ENCODE measurements around the gene UBQLN1.

DNA sequence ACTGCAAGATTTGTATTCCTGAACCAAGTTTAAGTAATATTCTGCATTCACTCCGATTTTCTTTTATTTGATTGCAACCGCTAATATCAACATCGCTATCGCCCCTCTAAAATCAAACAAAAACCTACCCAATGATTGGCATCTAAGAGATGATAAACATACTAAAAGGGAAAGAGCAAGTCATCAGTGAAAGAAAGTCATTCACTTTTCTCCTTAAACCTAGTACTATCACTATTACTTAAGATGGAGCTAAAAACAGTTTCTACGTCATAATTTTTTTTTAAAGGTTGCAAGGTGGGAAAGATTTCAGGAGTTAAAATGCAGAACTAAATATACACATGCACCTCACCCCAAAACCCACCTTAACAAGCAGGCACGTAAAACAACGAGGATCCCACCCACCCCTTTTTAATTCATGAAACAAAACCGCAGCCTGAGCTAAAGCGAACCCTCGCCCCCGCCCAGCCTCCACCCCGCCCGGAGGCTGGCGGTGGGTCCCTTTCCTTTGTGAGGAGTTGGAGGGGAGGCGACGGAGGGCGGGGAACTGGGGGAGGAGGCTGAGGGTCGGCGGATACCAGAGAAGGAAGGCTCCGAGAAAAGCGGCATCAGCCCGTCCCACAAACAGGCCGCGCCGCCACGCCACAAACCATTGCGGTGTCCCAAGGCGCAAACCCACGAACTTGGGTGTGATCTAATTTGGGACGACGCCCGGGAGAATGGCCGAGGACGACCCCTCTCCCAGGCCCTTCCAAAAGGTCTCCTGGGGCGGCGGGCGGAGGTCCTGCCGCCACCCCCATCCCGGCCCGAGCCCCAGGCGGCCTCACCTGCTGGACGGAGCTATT lies 861 bp downstream of the UBQLN1 start:
- TF ChIP-seq POLR2A (IDR thresholded peaks at IDR 0.05; ENCODE audit: low read depth, low read length) (no peak), TAF1 (IDR thresholded peaks at IDR 0.05; ENCODE audit: borderline replicate concordance, low read depth, low read length) (no peak)
